Panc1 (cell line): Measurements from ENCODE around the gene PKN3. TPM values are rescaled to one million over a fixed set of nuclear protein-coding genes. Genes with fewer than 3 reads are reported as not detected.

ENCODE experiments used
- ATAC-seq: fragments of 200-7000 bp; cut with Tn5 transposase; 2 replicates; pipeline ENCODE4 v1.9.1; 2020; ENCODE audit warnings: mild to moderate bottlenecking, moderate library complexity
- BruUV-seq: library from RNA; stranded (reverse); fragments of 400-500 nt; replicated peaks from 2 replicates; lab custom pipeline; 2021; lab: Mats Ljungman, UMichigan
- CTCF ChIA-PET: fragments of 300-600 bp; sonication (Branson Sonifier 250); formaldehyde crosslinking; loops from one replicate; lab custom pipeline; 2022; ENCODE audit warnings: antibody characterized with exemption; lab: Charles Lee
- POLR2A ChIA-PET: fragments of 300-600 bp; sonication (Branson Sonifier 250); formaldehyde crosslinking; loops from one replicate; lab custom pipeline; 2022; ENCODE audit warnings: antibody characterized with exemption; lab: Charles Lee
- DNase-seq: peaks from one replicate; pipeline ENCODE4 v3.0.0-alpha.2; 2010; ENCODE audit warnings: low read depth, low spot score
- H3K27ac ChIP-seq: 2 replicates; pipeline ENCODE4 v1.5.1; 2011; ENCODE audit warnings: mild to moderate bottlenecking, low read length, inconsistent platforms
- H3K27me3 ChIP-seq: fragments of 200-500 bp; sonication (Bioruptor generic); 2 replicates; pipeline ENCODE4 v1.6.0; 2014; ENCODE audit warnings: low read length, inconsistent platforms; ENCODE audit not compliant: control insufficient read depth, insufficient read depth
- H3K36me3 ChIP-seq: fragments of 200-500 bp; sonication (Bioruptor generic); 2 replicates; pipeline ENCODE4 v1.5.1; 2014; ENCODE audit warnings: inconsistent platforms, mild to moderate bottlenecking, low read length, moderate library complexity; ENCODE audit not compliant: control insufficient read depth, insufficient read depth
- H3K4me1 ChIP-seq: 2 replicates; pipeline ENCODE4 v1.5.1; 2011; ENCODE audit warnings: inconsistent platforms, mild to moderate bottlenecking, low read length, moderate library complexity; ENCODE audit not compliant: control insufficient read depth, insufficient read depth
- H3K4me3 ChIP-seq, 2 experiments: 2 replicates each; pipeline ENCODE4 v1.5.1; 2011 to 2012; ENCODE audit warnings: low read depth in 2 of 2, low read length in 2 of 2, mild to moderate bottlenecking in 2 of 2, inconsistent platforms in 1 of 2, moderate library complexity in 1 of 2
- H3K9me3 ChIP-seq: fragments of 200-500 bp; sonication (Bioruptor generic); 2 replicates; pipeline ENCODE4 v1.5.1; 2014; ENCODE audit warnings: low read depth, mild to moderate bottlenecking, inconsistent platforms, low read length, moderate library complexity; ENCODE audit not compliant: control insufficient read depth, insufficient read depth
- POLR2AphosphoS5 ChIP-seq: IDR thresholded peaks from 2 replicates; pipeline ENCODE4 v1.6.1; 2012; ENCODE audit warnings: mild to moderate bottlenecking, low read depth, low read length, moderate library complexity
- SIN3A ChIP-seq: IDR thresholded peaks from 2 replicates; pipeline ENCODE4 v1.6.1; 2012; ENCODE audit warnings: low read depth, mild to moderate bottlenecking, low read length, moderate library complexity, borderline replicate concordance; ENCODE audit not compliant: insufficient read depth
- TCF7L2 ChIP-seq: IDR thresholded peaks from 2 replicates; pipeline ENCODE4 v1.6.1; 2011; ENCODE audit warnings: mild to moderate bottlenecking, low read depth, low read length, inconsistent platforms
- in situ Hi-C: cut with HindIII; loops from 2 replicates; pipeline ENCODE4 v1.10.0; 2016; ENCODE audit warnings: low sequenced_read_pairs, low pct_unique_long_range_greater_than_20kb
- intact Hi-C: fragments of 100-400 bp; cut with micrococcal nuclease; formaldehyde crosslinking; loops from one replicate; pipeline ENCODE4 v1.10.0; 2022; ENCODE audit not compliant: unreplicated experiment
- total RNA-seq: library from RNA; stranded (reverse); gene quantifications from one replicate; pipeline ENCODE4 v1.2.1, GENCODE V29; 2021; ENCODE audit not compliant: unreplicated experiment
- TF ChIP-seq, protein P1 (sequence below), 2 experiments: IDR thresholded peaks; 2 replicates each; pipeline ENCODE4 v1.6.1; 2011 to 2012; ENCODE audit warnings: low read depth in 2 of 2, control low read depth in 1 of 2, low read length in 1 of 2, mild to moderate bottlenecking in 1 of 2, moderate library complexity in 1 of 2; ENCODE audit not compliant: insufficient read depth in 1 of 2
- TF ChIP-seq, protein P2 (sequence below): fragments of 450-650 bp; IDR thresholded peaks from 2 replicates; pipeline ENCODE4 v1.5.1; 2017; ENCODE audit warnings: mild to moderate bottlenecking

The PKN3 gene
- total RNA-seq, 1 experiment from 2014 or later = 19.9 TPM

DNA sequence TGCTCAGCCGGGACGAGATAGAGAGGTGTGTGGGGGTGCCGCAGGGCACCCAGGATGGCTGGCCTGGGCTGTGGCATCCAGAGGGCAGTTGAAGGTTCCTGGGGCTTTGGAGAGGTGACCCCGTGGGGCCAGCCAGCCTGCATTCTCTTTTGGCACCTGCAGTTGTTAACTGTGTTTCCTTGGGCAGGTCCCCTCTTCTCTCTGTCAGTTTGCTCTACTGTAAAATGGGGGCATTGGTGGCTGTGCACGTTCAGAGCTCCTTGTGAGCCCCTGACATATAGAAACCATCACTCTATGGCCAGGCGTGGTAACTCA is 13.1 kb downstream of the PKN3 start:
- Histone ChIP-seq H3K9me3 (no peaks in the 10 kb centered on the region), H3K4me1 (no peaks in the 10 kb centered on the region), H3K27ac (no peak overlapping the region), H3K4me3 (no peak overlapping the region), H3K27me3 (no peaks in the 10 kb centered on the region), H3K36me3 (no peaks in the 10 kb centered on the region; the same call in 1 of the 2 replicates)
- TF ChIP-seq, protein P1, sequence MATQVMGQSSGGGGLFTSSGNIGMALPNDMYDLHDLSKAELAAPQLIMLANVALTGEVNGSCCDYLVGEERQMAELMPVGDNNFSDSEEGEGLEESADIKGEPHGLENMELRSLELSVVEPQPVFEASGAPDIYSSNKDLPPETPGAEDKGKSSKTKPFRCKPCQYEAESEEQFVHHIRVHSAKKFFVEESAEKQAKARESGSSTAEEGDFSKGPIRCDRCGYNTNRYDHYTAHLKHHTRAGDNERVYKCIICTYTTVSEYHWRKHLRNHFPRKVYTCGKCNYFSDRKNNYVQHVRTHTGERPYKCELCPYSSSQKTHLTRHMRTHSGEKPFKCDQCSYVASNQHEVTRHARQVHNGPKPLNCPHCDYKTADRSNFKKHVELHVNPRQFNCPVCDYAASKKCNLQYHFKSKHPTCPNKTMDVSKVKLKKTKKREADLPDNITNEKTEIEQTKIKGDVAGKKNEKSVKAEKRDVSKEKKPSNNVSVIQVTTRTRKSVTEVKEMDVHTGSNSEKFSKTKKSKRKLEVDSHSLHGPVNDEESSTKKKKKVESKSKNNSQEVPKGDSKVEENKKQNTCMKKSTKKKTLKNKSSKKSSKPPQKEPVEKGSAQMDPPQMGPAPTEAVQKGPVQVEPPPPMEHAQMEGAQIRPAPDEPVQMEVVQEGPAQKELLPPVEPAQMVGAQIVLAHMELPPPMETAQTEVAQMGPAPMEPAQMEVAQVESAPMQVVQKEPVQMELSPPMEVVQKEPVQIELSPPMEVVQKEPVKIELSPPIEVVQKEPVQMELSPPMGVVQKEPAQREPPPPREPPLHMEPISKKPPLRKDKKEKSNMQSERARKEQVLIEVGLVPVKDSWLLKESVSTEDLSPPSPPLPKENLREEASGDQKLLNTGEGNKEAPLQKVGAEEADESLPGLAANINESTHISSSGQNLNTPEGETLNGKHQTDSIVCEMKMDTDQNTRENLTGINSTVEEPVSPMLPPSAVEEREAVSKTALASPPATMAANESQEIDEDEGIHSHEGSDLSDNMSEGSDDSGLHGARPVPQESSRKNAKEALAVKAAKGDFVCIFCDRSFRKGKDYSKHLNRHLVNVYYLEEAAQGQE (IDR thresholded peaks at IDR 0.05; ENCODE audit: insufficient read depth in 1 of 2, low read depth in 2 of 2, low read length in 1 of 2) = no peak
- no peak for TF ChIP-seq SIN3A
- no peak for TF ChIP-seq POLR2AphosphoS5
- no peak for TF ChIP-seq TCF7L2
- TF ChIP-seq, protein P2, sequence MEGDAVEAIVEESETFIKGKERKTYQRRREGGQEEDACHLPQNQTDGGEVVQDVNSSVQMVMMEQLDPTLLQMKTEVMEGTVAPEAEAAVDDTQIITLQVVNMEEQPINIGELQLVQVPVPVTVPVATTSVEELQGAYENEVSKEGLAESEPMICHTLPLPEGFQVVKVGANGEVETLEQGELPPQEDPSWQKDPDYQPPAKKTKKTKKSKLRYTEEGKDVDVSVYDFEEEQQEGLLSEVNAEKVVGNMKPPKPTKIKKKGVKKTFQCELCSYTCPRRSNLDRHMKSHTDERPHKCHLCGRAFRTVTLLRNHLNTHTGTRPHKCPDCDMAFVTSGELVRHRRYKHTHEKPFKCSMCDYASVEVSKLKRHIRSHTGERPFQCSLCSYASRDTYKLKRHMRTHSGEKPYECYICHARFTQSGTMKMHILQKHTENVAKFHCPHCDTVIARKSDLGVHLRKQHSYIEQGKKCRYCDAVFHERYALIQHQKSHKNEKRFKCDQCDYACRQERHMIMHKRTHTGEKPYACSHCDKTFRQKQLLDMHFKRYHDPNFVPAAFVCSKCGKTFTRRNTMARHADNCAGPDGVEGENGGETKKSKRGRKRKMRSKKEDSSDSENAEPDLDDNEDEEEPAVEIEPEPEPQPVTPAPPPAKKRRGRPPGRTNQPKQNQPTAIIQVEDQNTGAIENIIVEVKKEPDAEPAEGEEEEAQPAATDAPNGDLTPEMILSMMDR = no peak
- no peak for DNase-seq
- in situ Hi-C loops = no loop called here
- ChIA-PET POLR2A (no interaction called here), CTCF (no interaction called here)
- intact Hi-C loops = no loop called here
- no TSS peak for BruUV-seq
- ATAC-seq = no peak

DNA sequence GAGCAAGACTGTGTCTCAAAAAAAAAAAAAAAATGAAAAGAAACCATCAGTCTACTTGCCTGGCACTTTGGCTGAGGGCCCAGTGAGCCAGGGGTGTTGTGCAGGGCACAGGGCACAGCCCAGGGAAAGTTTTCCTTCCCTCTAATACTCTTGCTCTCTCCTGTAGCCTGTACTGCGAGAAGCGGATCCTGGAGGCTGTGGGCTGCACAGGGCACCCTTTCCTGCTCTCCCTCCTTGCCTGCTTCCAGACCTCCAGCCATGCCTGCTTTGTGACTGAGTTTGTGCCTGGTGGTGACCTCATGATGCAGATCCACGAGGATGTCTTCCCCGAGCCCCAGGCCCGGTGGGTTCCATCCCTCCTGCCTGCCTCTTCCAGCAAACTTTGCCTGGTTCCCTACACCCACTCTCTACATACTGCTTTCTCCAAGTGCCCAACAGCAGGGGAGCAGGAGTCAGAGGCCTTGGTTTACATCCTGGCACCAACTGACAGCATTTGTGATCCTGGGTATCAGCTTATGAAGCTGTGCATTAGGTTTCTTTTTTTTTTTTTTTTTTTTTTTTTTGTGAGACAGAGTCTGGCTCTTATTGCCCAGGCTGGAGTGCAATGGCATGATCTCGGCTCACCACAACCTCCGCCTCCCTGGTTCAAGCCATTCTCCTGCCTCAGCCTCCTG is 14.4 kb downstream of the PKN3 start:
- DNase-seq = no peak
- in situ Hi-C loops = no loop called here
- CTCF ChIA-PET = interaction anchor here (0.6 to 0.7 kb wide), 2 partner anchors 12 to 101 kb away, joined by 7 to 8 read pairs; partner anchors contain the start of gene ENDOG
- POLR2A ChIA-PET = no interaction called here
- no peaks in the 10 kb centered on the region for H3K27me3 ChIP-seq
- ATAC-seq = no peak
- no peaks in the 10 kb centered on the region for H3K4me1 ChIP-seq
- TF ChIP-seq POLR2AphosphoS5 (no peak), SIN3A (no peak), TCF7L2 (no peak)
- TF ChIP-seq, protein P1 (IDR thresholded peaks at IDR 0.05; ENCODE audit: insufficient read depth in 1 of 2, low read depth in 2 of 2, low read length in 1 of 2) = no peak
- TF ChIP-seq, protein P2 = no peak
- no peaks in the 10 kb centered on the region for H3K9me3 ChIP-seq
- no peak overlapping the region for H3K27ac ChIP-seq
- H3K4me3 ChIP-seq = no peak overlapping the region
- H3K36me3 ChIP-seq = no peaks in the 10 kb centered on the region; the same call in 1 of the 2 replicates
- BruUV-seq = no TSS peak
- intact Hi-C loops = no loop called here
